Measurements from ENCODE around the gene UNC13D.

- TF ChIP-seq EZH2 (IDR thresholded peaks at IDR 0.05; ENCODE audit: insufficient read depth, poor library complexity, severe bottlenecking) (no peak), EZH2phosphoT487 (IDR thresholded peaks at IDR 0.05; ENCODE audit: insufficient read depth, low read depth) (no peak)
Observed at GRCh38 chr17:75823257-75824041, 20.8 kb downstream of the UNC13D start.

All from GM23248 (cell line).